GM12878 (cell line): ENCODE results near the gene EPHB1. TPM values are rescaled to one million over a fixed set of nuclear protein-coding genes. Genes with fewer than 3 reads are reported as not detected.

ENCODE experiments used
- ATAC-seq: fragments of 200-7000 bp; cut with Tn5 transposase; 3 replicates; pipeline ENCODE4 v1.9.1; 2020; ENCODE audit warnings: mild to moderate bottlenecking, moderate library complexity
- BruUV-seq: library from RNA; stranded (reverse); fragments of 400-500 nt; replicated peaks from 2 replicates; lab custom pipeline; 2021; lab: Mats Ljungman, UMichigan
- CTCF ChIA-PET: fragments of 300-600 bp; sonication (Branson Sonifier 250); formaldehyde crosslinking; extraction: SDS; loops from one replicate; lab custom pipeline; 2021; ENCODE audit warnings: inconsistent platforms; lab: Yijun Ruan, JAX
- POLR2A ChIA-PET: fragments of 350-600 bp; formaldehyde crosslinking; extraction: SDS; loops from one replicate; lab custom pipeline; 2021; ENCODE audit warnings: inconsistent platforms; lab: Charles Lee
- RAD21 ChIA-PET: fragments of 300-600 bp; sonication (Branson Sonifier 250); formaldehyde crosslinking; loops from one replicate; lab custom pipeline; 2023; ENCODE audit warnings: antibody characterized with exemption; ENCODE audit not compliant: unreplicated experiment; lab: Charles Lee
- SMC1A ChIA-PET: fragments of 300-600 bp; sonication (Branson Sonifier 250); formaldehyde crosslinking; loops from one replicate; lab custom pipeline; 2023; ENCODE audit not compliant: unreplicated experiment, uncharacterized antibody; lab: Charles Lee
- DNase-seq: peaks from one replicate; pipeline ENCODE4 v3.0.0-alpha.2; 2011; ENCODE audit warnings: low read depth, low spot score
- FAIRE-seq: peaks from 3 replicates; lab custom pipeline; 2011; peaks lifted over from hg19 to GRCh38; lab: Jason Lieb, UNC
- H2AFZ ChIP-seq: 2 replicates; pipeline ENCODE4 v1.6.0; 2011; ENCODE audit warnings: low read depth, low read length, control low read depth; ENCODE audit not compliant: control insufficient read depth
- H3K27ac ChIP-seq: 2 replicates; pipeline ENCODE4 v1.5.1; 2011; ENCODE audit warnings: control low read depth; ENCODE audit not compliant: control insufficient read depth, insufficient read depth
- H3K27me3 ChIP-seq, 2 experiments: replicated peaks in 1 of 2; 2 replicates each; pipeline versions ENCODE4 v1.6.0 to v1.6.1; 2011; ENCODE audit warnings: low read length in 1 of 2; ENCODE audit not compliant: control insufficient read depth in 2 of 2, insufficient read depth in 2 of 2
- H3K36me3 ChIP-seq, 2 experiments: 2 replicates each; pipeline ENCODE4 v1.5.1; 2011; ENCODE audit warnings: low read length in 1 of 2; ENCODE audit not compliant: control insufficient read depth in 2 of 2, insufficient read depth in 2 of 2
- H3K4me1 ChIP-seq: 2 replicates; pipeline ENCODE4 v1.6.1; 2011; ENCODE audit warnings: mild to moderate bottlenecking, low read length, moderate library complexity, mixed read lengths; ENCODE audit not compliant: control insufficient read depth, insufficient read depth
- H3K4me2 ChIP-seq: 2 replicates; pipeline ENCODE4 v1.6.0; 2011; ENCODE audit warnings: control low read depth; ENCODE audit not compliant: control insufficient read depth, insufficient read depth
- H3K4me3 ChIP-seq: fragments of 200-600 bp; sonication (generic); 2 replicates; pipeline ENCODE4 v1.5.1; 2016
- H3K79me2 ChIP-seq: 2 replicates; pipeline ENCODE4 v1.6.0; 2011; ENCODE audit warnings: low read length; ENCODE audit not compliant: control insufficient read depth, insufficient read depth
- H3K9ac ChIP-seq: 2 replicates; pipeline ENCODE4 v1.8.0; 2011; ENCODE audit warnings: low read length, control low read depth, mixed read lengths; ENCODE audit not compliant: control insufficient read depth, insufficient read depth
- H3K9me3 ChIP-seq: replicated peaks from 3 replicates; pipeline ENCODE4 v1.5.1; 2011; ENCODE audit warnings: mild to moderate bottlenecking, low read length; ENCODE audit not compliant: control insufficient read depth, insufficient read depth
- H4K20me1 ChIP-seq: 2 replicates; pipeline ENCODE4 v1.6.0; 2011; ENCODE audit not compliant: control insufficient read depth, insufficient read depth
- CBFB ChIP-seq: IDR thresholded peaks from 2 replicates; pipeline ENCODE4 v1.6.1; 2016; ENCODE audit warnings: antibody characterized with exemption, low read depth
- FOXK2 ChIP-seq: fragments of 450-650 bp; IDR thresholded peaks from 2 replicates; pipeline ENCODE4 v1.6.1; 2017; ENCODE audit warnings: mild to moderate bottlenecking, moderate library complexity
- NFYB ChIP-seq: IDR thresholded peaks from 2 replicates; pipeline ENCODE4 v1.6.1; 2011; ENCODE audit warnings: low read depth, mild to moderate bottlenecking, low read length, improper control_type of control experiment, moderate library complexity; ENCODE audit not compliant: insufficient read depth
- POLR2AphosphoS2 ChIP-seq: IDR thresholded peaks from 2 replicates; pipeline ENCODE4 v1.6.1; 2011; ENCODE audit warnings: low read depth, mild to moderate bottlenecking, low read length, improper control_type of control experiment, moderate library complexity
- SREBF1 ChIP-seq: IDR thresholded peaks from 2 replicates; pipeline ENCODE4 v1.6.1; 2012; ENCODE audit warnings: mild to moderate bottlenecking, low read length
- TCF7 ChIP-seq: IDR thresholded peaks from 2 replicates; pipeline ENCODE4 v1.6.1; 2014; ENCODE audit warnings: antibody characterized with exemption, borderline replicate concordance
- WGBS: methylation state at CpG from one replicate; pipeline ENCODE4 v1.1.6; 2016; ENCODE audit warnings: low lambda C conversion rate; ENCODE audit not compliant: insufficient replicate concordance, insufficient coverage; ENCODE audit errors: missing lambda C conversion rate; 5-methylcytosine and 5-hydroxymethylcytosine counted together
- in situ Hi-C: fragments of 300-500 bp; cut with MboI; formaldehyde crosslinking; loops from 9 replicates; pipeline ENCODE4 v1.14.3; 2018; ENCODE audit warnings: mixed read lengths
- intact Hi-C: fragments of 100-400 bp; cut with micrococcal nuclease; formaldehyde crosslinking; loops from one replicate; pipeline ENCODE4 v1.14.2; 2022; ENCODE audit not compliant: unreplicated experiment
- polyA plus RNA-seq, 11 experiments: library from polyadenylated mRNA; depleted of rRNA in 4 of 11; unstranded in 6 of 11; stranded (reverse) in 5 of 11; fragments of >200 nt; fragmentation: Nextera tagmentation in 4 of 11; fragmentation: Illumina TruSeq in 1 of 11; extraction: Ambion mirVana in 4 of 11; extraction: Trizol in 1 of 11; gene quantifications; 1 replicate in 1 of 11; 2 replicates in 10 of 11; pipeline versions ENCODE4 v1.2.1 to v1.2.3, GENCODE V29; 2011 to 2016; ENCODE audit warnings: inconsistent platforms in 2 of 11, missing spikeins in 2 of 11, low read depth in 1 of 11
- total RNA-seq, 4 experiments: library from RNA; depleted of rRNA in 3 of 4; stranded (reverse); fragments of >200 nt in 3 of 4; fragmentation: Illumina TruSeq in 1 of 4; extraction: Trizol in 1 of 4; gene quantifications; 2 replicates each; pipeline versions ENCODE4 v1.2.1 to v1.2.3, GENCODE V29; 2013 to 2021
- TF ChIP-seq, protein P1 (sequence below): fragments of 450-650 bp; IDR thresholded peaks from 2 replicates; pipeline ENCODE4 v1.6.1; 2017; ENCODE audit warnings: antibody characterized with exemption, mild to moderate bottlenecking, moderate library complexity
- TF ChIP-seq, protein P2 (sequence below): fragments of 450-650 bp; conservative IDR thresholded peaks from 2 replicates; pipeline ENCODE4 v1.6.1; 2017; ENCODE audit warnings: mild to moderate bottlenecking, moderate library complexity
- TF ChIP-seq, protein P3 (sequence below): fragments of 450-650 bp; formaldehyde crosslinking; IDR thresholded peaks from 2 replicates; pipeline ENCODE4 v1.4.0; 2020; ENCODE audit warnings: mild to moderate bottlenecking, moderate library complexity
- TF ChIP-seq, protein P4 (sequence below): fragments of 450-650 bp; IDR thresholded peaks from 2 replicates; pipeline ENCODE4 v1.6.1; 2016; ENCODE audit warnings: mild to moderate bottlenecking, moderate library complexity, borderline replicate concordance

Gene EPHB1
- total and polyA plus RNA-seq, 10 of the 15 experiments (the other 5 are each of a cell fraction or from before 2014, with no cell fraction given): 0.33 to 23.8 (median 1.2) TPM

DNA sequence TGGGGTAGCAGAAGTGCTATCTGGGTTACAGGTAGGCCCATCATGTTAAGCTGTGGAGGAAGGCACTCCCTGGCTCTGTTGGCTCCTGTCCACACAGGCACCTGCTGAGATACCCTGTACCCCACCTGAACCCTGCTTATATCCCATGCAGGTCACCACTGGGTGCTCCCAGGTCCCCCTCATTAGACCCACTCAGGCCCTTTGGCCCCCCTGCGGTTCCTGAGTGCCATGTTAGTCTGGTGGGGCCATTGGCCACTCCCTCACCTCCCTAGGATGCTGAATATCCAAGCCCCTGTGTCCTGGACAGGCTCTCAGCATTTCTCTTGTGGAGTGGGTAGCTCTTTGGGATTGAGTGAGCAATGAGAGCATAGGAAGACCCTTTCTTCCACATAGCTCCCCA lies 128.2 kb downstream of the EPHB1 start (continued):
- TF ChIP-seq, protein P1, sequence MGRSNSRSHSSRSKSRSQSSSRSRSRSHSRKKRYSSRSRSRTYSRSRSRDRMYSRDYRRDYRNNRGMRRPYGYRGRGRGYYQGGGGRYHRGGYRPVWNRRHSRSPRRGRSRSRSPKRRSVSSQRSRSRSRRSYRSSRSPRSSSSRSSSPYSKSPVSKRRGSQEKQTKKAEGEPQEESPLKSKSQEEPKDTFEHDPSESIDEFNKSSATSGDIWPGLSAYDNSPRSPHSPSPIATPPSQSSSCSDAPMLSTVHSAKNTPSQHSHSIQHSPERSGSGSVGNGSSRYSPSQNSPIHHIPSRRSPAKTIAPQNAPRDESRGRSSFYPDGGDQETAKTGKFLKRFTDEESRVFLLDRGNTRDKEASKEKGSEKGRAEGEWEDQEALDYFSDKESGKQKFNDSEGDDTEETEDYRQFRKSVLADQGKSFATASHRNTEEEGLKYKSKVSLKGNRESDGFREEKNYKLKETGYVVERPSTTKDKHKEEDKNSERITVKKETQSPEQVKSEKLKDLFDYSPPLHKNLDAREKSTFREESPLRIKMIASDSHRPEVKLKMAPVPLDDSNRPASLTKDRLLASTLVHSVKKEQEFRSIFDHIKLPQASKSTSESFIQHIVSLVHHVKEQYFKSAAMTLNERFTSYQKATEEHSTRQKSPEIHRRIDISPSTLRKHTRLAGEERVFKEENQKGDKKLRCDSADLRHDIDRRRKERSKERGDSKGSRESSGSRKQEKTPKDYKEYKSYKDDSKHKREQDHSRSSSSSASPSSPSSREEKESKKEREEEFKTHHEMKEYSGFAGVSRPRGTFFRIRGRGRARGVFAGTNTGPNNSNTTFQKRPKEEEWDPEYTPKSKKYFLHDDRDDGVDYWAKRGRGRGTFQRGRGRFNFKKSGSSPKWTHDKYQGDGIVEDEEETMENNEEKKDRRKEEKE: no peak
- TF ChIP-seq SREBF1: no peak
- no peak for TF ChIP-seq FOXK2
- no peak for TF ChIP-seq POLR2AphosphoS2
- no peak for TF ChIP-seq TCF7

DNA sequence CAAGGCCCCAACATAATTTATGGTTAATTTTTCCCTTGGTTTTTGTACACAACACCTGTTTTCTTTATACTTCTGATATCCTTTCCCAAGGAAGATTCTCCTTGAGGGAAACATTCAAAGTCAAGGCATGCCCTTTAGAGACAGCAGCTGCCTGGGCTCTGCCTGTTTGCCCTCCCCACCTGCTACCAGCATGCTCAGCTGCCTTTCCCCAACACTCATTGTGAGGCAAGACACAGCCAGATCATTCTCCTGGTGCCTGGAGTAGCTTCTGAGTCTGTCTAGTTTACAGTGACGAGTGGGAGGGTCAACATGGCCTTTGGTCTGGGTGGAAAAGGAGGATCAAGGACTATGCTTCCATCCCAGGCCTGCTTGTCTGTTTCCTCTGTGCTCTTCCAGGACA lies 132.5 kb downstream of the EPHB1 start:
- peaks cover 4% of the 10 kb centered on the region for H3K79me2 ChIP-seq
- ATAC-seq (no peak), FAIRE-seq (no peak), DNase-seq (no peak)
- no peak overlapping the region for H3K9ac ChIP-seq
- ChIA-PET SMC1A (interaction anchor here (2.7 kb wide), 1 partner anchor 10 kb away, joined by 8 read pairs; no protein-coding TSS in a partner anchor), POLR2A (no interaction called here), CTCF (no interaction called here), RAD21 (no interaction called here)
- no peaks in the 10 kb centered on the region for H3K27me3 ChIP-seq
- no peak overlapping the region for H3K4me3 ChIP-seq
- no TSS peak for BruUV-seq
- no peak overlapping the region for H2AFZ ChIP-seq
- peaks cover 6% of the 10 kb centered on the region; the same call in 2 of the 3 replicates for H3K9me3 ChIP-seq
- no peak overlapping the region for H3K4me2 ChIP-seq
- peaks cover 0 to 9% of the 10 kb centered on the region in 2 experiments; a peak in 3 of 4 replicates for H3K36me3 ChIP-seq
- H3K27ac ChIP-seq: no peak overlapping the region
- in situ Hi-C loops: no loop called here
- H4K20me1 ChIP-seq: no peaks in the 10 kb centered on the region
- H3K4me1 ChIP-seq: peaks cover 27% of the 10 kb centered on the region
- intact Hi-C loops: no loop called here
- 0% methylated on average over 1 of the region's 1 CpG for WGBS
- TF ChIP-seq CBFB: no peak
- TF ChIP-seq, protein P2, sequence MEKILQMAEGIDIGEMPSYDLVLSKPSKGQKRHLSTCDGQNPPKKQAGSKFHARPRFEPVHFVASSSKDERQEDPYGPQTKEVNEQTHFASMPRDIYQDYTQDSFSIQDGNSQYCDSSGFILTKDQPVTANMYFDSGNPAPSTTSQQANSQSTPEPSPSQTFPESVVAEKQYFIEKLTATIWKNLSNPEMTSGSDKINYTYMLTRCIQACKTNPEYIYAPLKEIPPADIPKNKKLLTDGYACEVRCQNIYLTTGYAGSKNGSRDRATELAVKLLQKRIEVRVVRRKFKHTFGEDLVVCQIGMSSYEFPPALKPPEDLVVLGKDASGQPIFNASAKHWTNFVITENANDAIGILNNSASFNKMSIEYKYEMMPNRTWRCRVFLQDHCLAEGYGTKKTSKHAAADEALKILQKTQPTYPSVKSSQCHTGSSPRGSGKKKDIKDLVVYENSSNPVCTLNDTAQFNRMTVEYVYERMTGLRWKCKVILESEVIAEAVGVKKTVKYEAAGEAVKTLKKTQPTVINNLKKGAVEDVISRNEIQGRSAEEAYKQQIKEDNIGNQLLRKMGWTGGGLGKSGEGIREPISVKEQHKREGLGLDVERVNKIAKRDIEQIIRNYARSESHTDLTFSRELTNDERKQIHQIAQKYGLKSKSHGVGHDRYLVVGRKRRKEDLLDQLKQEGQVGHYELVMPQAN: no peak
- TF ChIP-seq, protein P3, sequence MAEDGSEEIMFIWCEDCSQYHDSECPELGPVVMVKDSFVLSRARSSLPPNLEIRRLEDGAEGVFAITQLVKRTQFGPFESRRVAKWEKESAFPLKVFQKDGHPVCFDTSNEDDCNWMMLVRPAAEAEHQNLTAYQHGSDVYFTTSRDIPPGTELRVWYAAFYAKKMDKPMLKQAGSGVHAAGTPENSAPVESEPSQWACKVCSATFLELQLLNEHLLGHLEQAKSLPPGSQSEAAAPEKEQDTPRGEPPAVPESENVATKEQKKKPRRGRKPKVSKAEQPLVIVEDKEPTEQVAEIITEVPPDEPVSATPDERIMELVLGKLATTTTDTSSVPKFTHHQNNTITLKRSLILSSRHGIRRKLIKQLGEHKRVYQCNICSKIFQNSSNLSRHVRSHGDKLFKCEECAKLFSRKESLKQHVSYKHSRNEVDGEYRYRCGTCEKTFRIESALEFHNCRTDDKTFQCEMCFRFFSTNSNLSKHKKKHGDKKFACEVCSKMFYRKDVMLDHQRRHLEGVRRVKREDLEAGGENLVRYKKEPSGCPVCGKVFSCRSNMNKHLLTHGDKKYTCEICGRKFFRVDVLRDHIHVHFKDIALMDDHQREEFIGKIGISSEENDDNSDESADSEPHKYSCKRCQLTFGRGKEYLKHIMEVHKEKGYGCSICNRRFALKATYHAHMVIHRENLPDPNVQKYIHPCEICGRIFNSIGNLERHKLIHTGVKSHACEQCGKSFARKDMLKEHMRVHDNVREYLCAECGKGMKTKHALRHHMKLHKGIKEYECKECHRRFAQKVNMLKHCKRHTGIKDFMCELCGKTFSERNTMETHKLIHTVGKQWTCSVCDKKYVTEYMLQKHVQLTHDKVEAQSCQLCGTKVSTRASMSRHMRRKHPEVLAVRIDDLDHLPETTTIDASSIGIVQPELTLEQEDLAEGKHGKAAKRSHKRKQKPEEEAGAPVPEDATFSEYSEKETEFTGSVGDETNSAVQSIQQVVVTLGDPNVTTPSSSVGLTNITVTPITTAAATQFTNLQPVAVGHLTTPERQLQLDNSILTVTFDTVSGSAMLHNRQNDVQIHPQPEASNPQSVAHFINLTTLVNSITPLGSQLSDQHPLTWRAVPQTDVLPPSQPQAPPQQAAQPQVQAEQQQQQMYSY (CRISPR knock-in tag): no peak
- TF ChIP-seq, protein P4, sequence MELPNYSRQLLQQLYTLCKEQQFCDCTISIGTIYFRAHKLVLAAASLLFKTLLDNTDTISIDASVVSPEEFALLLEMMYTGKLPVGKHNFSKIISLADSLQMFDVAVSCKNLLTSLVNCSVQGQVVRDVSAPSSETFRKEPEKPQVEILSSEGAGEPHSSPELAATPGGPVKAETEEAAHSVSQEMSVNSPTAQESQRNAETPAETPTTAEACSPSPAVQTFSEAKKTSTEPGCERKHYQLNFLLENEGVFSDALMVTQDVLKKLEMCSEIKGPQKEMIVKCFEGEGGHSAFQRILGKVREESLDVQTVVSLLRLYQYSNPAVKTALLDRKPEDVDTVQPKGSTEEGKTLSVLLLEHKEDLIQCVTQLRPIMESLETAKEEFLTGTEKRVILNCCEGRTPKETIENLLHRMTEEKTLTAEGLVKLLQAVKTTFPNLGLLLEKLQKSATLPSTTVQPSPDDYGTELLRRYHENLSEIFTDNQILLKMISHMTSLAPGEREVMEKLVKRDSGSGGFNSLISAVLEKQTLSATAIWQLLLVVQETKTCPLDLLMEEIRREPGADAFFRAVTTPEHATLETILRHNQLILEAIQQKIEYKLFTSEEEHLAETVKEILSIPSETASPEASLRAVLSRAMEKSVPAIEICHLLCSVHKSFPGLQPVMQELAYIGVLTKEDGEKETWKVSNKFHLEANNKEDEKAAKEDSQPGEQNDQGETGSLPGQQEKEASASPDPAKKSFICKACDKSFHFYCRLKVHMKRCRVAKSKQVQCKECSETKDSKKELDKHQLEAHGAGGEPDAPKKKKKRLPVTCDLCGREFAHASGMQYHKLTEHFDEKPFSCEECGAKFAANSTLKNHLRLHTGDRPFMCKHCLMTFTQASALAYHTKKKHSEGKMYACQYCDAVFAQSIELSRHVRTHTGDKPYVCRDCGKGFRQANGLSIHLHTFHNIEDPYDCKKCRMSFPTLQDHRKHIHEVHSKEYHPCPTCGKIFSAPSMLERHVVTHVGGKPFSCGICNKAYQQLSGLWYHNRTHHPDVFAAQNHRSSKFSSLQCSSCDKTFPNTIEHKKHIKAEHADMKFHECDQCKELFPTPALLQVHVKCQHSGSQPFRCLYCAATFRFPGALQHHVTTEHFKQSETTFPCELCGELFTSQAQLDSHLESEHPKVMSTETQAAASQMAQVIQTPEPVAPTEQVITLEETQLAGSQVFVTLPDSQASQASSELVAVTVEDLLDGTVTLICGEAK: no peak
- TF ChIP-seq NFYB: no peak
